ENCODE data around the gene GSC. TPM values are rescaled to one million over a fixed set of nuclear protein-coding genes. Genes with fewer than 3 reads are reported as not detected.
"Not testable (repeated sequence)": the region's sequence is repeated elsewhere in the genome, so short reads cannot be mapped to it uniquely, and the experiment has no call there.

GSC gene
- total and polyA plus RNA-seq, 10 donors, result not detected

DNA sequence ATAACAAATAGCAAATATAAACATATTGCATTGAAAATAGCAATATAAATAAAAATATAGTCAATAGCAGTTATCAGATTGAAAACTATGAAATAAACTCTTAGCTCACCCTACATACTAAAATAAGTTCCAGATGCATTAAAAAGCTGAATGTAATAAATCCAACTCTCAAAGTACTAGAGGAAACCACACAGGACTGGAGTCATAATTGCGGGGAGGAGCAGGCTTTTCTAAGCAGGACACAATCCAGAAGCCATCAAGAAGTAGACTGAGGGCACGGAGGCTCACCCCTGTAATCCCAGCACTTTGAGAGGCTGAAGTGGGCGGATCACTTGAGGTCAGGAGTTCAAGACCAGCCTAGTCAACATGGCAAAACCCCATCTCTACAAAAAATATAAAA is 22.2 kb downstream of the GSC start:
- no peak for DNase-seq
- Histone ChIP-seq H3K27me3 (replicated peaks in 1 of 7) (peaks cover 0 to 24% (median 0%) of the 10 kb centered on the region in 7 donors), H3K27ac (no peak overlapping the region), H3K36me3 (no peaks in the 10 kb centered on the region), H3K4me1 (no peaks in the 10 kb centered on the region), H3K9me3 (no peaks in the 10 kb centered on the region), H3K4me3 (no peak overlapping the region)
- intact Hi-C loops (cut with DNase I; ENCODE audit: low total_unique reads), result no loop called here
- no peak for TF ChIP-seq POLR2AphosphoS5 (IDR thresholded peaks at IDR 0.05)
- TF ChIP-seq CTCF (IDR thresholded peaks at IDR 0.05 in 8 of 11, conservative IDR thresholded peaks at IDR 0.05 in 3 of 11), result no peak
- no peak for TF ChIP-seq POLR2A (IDR thresholded peaks at IDR 0.05)
- WGBS, 5 donors, result 42 to 81% (median 59%) methylated on average over 3 of the region's 3 CpGs

DNA sequence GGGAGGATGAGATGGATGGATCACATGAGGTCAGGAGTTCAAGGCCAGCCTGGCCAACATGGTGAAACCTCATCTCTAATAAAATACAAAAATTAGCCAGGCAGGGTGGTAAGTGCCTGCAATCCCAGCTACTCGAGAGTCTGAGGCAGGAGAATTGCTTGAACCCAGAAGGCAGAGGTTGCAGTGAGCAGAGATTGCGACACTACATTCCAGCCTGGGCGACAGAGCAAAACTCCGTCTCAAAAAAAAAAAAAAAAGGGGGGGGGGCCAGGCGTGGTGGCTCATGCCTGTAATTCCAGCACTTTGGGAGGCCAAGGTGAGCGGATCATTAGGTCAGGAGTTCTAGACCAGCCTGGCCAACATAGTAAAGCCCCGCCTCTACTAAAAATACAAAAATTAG is 22.8 kb downstream of the GSC start:
- intact Hi-C loops (cut with DNase I; ENCODE audit: low total_unique reads); DNase-seq; H3K4me3 ChIP-seq; H3K9me3 ChIP-seq; H3K36me3 ChIP-seq; H3K4me1 ChIP-seq; H3K27ac ChIP-seq: not testable (repeated sequence)
- H3K27me3 ChIP-seq (replicated peaks in 1 of 7), result peaks cover 0 to 30% (median 0%) of the 10 kb centered on the region in 7 donors
- WGBS, 5 donors, result 77 to 92% (median 84%) methylated on average over 7 of the region's 7 CpGs

DNA sequence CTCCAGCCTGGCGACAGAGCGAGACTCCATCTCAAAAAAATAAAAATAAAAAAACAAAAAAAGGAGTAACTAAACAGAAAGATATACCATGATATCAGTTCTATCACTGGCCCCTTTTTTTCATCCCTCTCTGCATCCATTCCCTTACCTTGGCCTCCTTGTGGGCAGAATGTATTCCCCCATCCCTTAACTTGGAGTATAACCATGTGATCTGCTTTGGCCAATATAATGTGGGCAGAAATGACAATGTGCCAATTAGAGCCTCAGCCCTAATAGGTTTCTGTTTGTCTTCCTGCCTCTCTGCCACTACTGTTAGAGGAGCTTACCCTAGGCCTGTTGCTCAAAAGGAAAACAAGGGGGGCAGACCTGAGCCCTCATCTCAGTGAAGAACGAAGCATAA is 23.8 kb downstream of the GSC start:
- WGBS, 5 donors, result 87 to 98% (median 97%) methylated on average over 3 of the region's 3 CpGs
- no peak for DNase-seq
- Histone ChIP-seq H3K9me3 (no peaks in the 10 kb centered on the region), H3K27me3 (replicated peaks in 1 of 7) (peaks cover 0 to 31% (median 0%) of the 10 kb centered on the region in 7 donors), H3K4me1 (no peaks in the 10 kb centered on the region), H3K27ac (no peak overlapping the region), H3K36me3 (no peaks in the 10 kb centered on the region), H3K4me3 (no peak overlapping the region)
- intact Hi-C loops (cut with DNase I; ENCODE audit: low total_unique reads), result no loop called here
- TF ChIP-seq POLR2AphosphoS5 (IDR thresholded peaks at IDR 0.05) (no peak), CTCF (IDR thresholded peaks at IDR 0.05 in 8 of 11, conservative IDR thresholded peaks at IDR 0.05 in 3 of 11) (no peak), POLR2A (IDR thresholded peaks at IDR 0.05) (no peak)

DNA sequence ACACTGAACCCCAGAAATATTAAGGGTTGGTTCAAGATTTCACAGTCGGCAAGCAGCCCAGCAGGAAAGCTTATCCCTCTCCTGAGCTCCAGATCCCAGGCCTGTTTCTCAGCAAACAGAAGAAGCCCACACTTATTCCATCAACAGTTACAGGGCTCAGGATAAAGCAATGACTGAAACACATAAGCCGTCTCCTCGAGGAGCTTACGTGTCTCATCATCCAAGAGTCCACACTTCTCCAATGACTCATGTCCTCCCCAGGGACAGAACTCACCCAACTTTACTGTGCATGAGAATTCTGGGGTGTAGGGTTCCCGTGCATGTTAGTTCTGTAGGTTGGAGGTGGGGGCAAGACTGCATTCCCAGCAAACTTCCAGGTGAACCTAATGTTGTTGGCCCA is 31.2 kb downstream of the GSC start:
- no peak overlapping the region for H3K4me3 ChIP-seq
- TF ChIP-seq POLR2A (IDR thresholded peaks at IDR 0.05) (no peak), POLR2AphosphoS5 (IDR thresholded peaks at IDR 0.05) (no peak), CTCF (IDR thresholded peaks at IDR 0.05 in 8 of 11, conservative IDR thresholded peaks at IDR 0.05 in 3 of 11) (no peak)
- WGBS, 5 donors, result 76 to 93% (median 85%) methylated on average over 5 of the region's 5 CpGs
- H3K27me3 ChIP-seq (replicated peaks in 1 of 7), result peaks cover 0 to 50% (median 0%) of the 10 kb centered on the region in 7 donors
- DNase-seq, result no peak
- H3K36me3 ChIP-seq, result no peaks in the 10 kb centered on the region
- intact Hi-C loops (cut with DNase I; ENCODE audit: low total_unique reads), result no loop called here
- no peak overlapping the region for H3K27ac ChIP-seq
- no peaks in the 10 kb centered on the region for H3K9me3 ChIP-seq
- no peaks in the 10 kb centered on the region for H3K4me1 ChIP-seq

GRCh38 chr14:94738097-94738496 is 31.8 kb downstream of the GSC start:
- peak; percentile 14 for DNase-seq
- WGBS, 5 donors, result 89 to 95% (median 92%) methylated on average over 7 of the region's 7 CpGs
- intact Hi-C loops (cut with DNase I; ENCODE audit: low total_unique reads), result no loop called here

More at GRCh38 chr14:94738097-94738496, 31.8 kb downstream of the GSC start:
- Histone ChIP-seq H3K4me3 (no peak overlapping the region), H3K4me1 (no peaks in the 10 kb centered on the region), H3K36me3 (no peaks in the 10 kb centered on the region), H3K27me3 (replicated peaks in 1 of 7) (peaks cover 0 to 43% (median 0%) of the 10 kb centered on the region in 7 donors), H3K27ac (no peak overlapping the region), H3K9me3 (peaks cover 0 to 1% (median 0%) of the 10 kb centered on the region in 8 donors)
- TF ChIP-seq POLR2A (IDR thresholded peaks at IDR 0.05), result no peak

All from spleen (tissue), 11 donors.